GM19468 (cell line): ENCODE data around the gene COL27A1.

Experiments used
- ATAC-seq: cut with Tn5 transposase; IDR thresholded peaks from one replicate; pipeline ENCODE4 v1.9.1; 2021; ENCODE audit warnings: mild to moderate bottlenecking, moderate library complexity, moderate number of reproducible peaks; ENCODE audit not compliant: unreplicated experiment; ENCODE audit errors: extremely low read depth

Gene COL27A1

DNA sequence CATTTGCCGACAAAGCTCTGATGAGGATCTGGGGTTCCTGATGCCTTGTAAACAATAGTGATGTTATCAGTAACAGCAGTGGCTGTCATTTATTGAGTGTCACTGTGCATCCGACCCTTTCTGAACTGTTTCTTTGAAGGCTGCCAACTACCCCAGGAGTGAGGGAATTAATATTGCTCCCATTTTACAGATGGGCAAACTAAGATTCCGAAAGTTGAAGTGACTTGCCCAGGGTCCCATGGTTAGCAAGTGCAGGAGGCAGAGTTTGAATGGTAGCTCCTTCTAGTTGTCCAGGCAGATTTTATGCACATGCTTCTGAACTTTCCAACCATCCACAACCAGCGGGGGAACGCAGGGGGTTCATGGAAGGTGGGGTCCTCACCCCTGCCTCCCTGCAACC, 81.9 kb downstream of the COL27A1 start:
- no peak for ATAC-seq

- ATAC-seq = no peak
Observed at GRCh38 chr9:114237781-114238180, 82.4 kb downstream of the COL27A1 start.

DNA sequence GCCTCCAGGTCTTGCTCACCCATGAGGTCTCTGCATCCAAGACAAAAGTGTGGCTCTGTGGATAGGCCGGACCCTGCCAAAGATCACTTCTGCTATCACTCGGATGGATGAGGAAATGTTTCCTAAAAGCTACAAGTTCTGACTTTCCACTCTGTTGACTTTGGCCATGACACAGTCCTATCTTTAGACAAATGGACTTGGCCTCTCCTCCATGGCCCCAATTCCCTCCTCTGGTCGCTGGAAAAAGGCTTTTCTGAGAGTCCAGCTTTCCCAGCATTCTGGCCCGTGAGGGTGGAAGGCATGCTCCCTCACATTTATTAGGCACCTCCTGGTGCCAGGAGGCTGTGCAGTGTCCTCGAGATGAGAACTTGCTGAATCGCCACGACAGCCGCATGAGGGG, 83.1 kb downstream of the COL27A1 start:
- no peak for ATAC-seq

GRCh38 chr9:114238891-114239875, 83.8 kb downstream of the COL27A1 start:
- ATAC-seq = no peak

DNA sequence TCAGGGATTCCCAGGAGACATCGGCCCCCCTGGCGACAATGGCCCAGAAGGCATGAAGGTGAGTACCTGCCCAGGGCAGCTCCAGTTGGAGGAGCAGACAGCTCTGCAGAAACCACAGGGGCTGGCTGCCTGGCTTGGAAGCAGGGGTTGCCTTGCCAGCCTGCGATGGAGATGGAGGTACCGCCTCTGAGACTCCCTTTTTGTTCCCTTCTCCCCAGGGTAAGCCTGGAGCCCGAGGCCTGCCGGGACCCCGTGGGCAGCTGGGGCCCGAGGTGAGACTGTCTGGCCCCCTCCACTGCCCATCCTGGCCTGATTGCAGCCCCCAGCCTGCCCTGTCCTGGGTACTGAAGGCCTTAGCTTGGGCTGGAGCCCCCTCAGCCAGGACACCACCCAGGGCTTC, 84.9 kb downstream of the COL27A1 start:
- no peak for ATAC-seq

DNA sequence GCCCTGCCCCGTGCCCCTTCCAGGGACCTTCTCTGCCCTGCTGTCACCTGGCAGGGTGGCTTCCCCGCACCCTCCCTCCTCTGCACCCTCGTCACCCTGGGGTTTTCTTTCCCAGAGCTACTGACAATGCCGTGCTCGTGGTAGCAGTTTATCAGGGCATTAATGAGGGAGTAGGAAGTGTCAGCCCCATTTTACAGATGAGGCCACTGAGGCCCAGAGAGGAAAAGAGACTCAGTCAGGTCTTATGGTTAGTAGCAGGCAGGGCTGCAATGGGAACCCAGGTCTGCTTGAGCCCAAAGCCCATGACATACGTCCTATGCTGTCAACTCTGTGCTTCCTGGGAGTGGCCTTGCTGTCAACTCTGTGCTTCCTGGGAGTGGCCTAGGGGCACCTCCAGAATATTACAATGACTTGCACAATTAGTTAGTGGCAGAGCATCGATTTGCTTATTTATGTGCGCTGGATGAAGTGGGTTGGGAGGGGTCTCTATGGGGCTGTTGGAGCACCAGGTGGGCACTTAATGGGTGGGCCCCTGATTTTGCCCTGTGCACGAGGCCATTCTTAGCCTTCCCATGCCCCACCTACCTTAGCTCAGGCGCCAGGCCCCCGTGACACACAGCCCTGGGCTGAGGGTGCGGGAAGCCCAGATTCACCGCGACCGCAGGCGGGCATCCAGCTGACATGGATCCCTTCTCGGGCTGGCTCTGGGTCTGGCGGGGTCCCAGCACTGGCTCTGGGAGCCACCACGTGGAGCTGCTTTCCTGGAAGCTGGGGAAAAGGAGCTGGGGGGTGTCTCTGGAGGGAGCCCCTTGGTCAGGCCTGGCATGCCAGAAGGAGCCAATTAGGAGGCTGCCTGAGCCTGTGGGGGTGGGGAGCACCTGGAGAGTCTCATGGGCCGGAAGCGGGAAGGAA, 85.6 kb downstream of the COL27A1 start:
- ATAC-seq = no peak

DNA sequence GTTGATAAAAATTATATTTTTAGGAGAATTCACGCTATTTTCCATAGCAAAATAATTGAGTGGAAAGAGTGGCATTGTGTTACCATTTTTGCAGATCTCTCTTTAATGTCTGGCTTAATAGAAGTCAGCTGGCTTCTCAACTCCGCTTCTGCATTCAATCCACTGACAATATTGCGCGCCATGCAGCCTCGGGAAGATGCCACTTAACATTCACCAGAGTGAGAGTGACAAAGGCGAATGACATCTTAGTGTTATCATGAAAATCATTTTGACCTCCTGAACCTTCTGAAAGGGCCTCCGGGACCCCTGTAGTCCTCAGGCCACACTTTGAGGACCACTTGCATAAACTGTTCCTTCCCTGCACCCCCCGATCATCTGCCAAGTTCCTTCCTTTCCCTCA, 87.5 kb downstream of the COL27A1 start:
- ATAC-seq = no peak

- no peak for ATAC-seq
Observed at GRCh38 chr9:114243240-114243639, 87.9 kb downstream of the COL27A1 start.

GRCh38 chr9:114244570-114244969, 89.2 kb downstream of the COL27A1 start:
- no peak for ATAC-seq

GRCh38 chr9:114246558-114246957, 91.2 kb downstream of the COL27A1 start:
- ATAC-seq = no peak

DNA sequence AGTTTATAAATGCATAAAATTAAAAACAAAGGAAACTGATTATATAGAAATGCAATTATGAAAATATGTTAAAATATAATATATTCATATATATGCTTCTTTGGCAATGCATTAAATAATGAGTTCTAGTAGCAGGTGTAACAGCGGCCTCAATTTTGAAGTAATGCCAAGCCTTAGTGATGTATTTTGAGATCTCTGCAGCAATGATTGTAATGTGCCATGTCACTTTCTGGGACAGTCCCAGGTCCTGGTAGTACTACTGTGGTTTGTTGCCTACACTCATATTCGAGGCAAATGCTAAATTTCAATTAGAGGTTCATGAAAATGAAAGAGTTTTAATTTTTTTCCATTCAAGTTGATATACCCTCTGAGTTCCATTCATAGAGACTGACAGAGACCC, 91.7 kb downstream of the COL27A1 start:
- ATAC-seq = no peak

- ATAC-seq = no peak
Observed at GRCh38 chr9:114247491-114247890, 92.2 kb downstream of the COL27A1 start.

- ATAC-seq = no peak
Observed at GRCh38 chr9:114248299-114248707, 93.0 kb downstream of the COL27A1 start.

DNA sequence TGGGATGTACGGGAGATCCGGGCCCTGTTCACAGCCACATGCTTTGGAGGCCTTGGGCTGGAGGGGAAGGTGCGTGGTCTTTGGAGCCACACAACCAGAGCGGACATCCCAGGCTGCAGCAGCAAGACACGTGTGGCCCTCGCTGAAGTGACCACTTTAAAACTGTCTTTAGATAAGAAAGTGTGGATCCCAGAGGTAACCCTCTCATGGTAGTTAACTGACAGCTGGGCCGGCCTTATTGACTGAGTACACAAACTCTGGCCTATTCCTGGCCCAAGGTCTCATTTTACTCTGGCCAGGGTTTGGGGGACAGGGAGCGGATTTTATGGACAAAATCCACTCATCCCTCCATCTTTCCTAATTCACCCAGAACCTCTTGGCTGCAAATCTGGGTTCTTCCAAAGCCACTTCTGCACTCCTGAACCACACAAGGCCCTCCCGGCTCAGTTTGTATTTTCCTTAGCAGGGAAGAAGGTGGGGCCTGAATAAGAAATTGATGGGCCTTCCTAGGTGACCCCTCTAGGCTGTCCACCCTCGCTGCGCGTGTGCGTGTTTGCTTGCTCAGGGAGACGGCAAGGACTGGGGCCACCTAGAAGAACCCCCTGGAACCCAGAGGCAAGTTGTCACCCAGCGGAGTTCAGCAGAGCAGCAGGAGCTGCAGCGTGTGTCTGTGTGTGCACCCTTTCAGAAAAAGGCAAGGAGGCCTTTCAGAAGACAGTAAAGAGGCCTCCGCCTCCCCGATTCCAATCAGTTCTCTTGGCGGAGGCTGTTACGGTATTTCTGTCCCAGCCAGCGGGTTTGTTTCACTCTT, 94.3 kb downstream of the COL27A1 start:
- no peak for ATAC-seq

GRCh38 chr9:114250235-114250568, 94.9 kb downstream of the COL27A1 start:
- ATAC-seq = no peak

- no peak for ATAC-seq
Observed at GRCh38 chr9:114250648-114251047, 95.3 kb downstream of the COL27A1 start.

- no peak for ATAC-seq
Observed at GRCh38 chr9:114252394-114252793, 97.1 kb downstream of the COL27A1 start.

GRCh38 chr9:114256827-114257328, 101.5 kb downstream of the COL27A1 start:
- no peak for ATAC-seq

DNA sequence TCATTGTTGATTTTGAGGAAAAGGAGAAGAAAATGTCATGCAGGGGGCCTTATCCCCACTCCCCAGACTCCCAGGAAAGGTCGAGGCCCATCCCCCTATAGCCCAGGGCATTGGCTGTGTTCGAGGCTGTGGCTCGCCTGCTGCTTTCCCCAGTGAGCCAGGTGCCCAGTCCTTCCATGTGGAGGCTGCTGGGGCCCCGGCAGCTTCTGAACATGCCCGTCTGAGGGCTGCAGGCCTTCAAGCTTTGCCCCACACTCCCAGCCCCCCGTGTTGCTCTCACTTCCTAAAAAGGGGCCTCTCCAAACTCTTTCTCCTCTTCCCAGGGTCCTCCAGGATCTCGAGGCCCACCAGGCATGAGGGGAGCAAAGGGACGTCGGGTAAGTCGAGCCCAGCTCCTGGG, 102.9 kb downstream of the COL27A1 start:
- no peak for ATAC-seq
